HG03097 (cell line): Measurements from ENCODE around the gene NEURL2.

Source experiments
- ATAC-seq: cut with Tn5 transposase; IDR thresholded peaks from one replicate; pipeline ENCODE4 v1.9.1; 2021; ENCODE audit not compliant: unreplicated experiment, low FRiP score

The NEURL2 gene

GRCh38 chr20:45850238-45850637 is 40.8 kb downstream of the NEURL2 start:
- no peak for ATAC-seq

GRCh38 chr20:45848969-45849582 is 41.9 kb downstream of the NEURL2 start:
- ATAC-seq = no peak

- ATAC-seq = no peak
Measured at GRCh38 chr20:45848421-45848820, 42.6 kb downstream of the NEURL2 start.

GRCh38 chr20:45845452-45845851 is 45.6 kb downstream of the NEURL2 start:
- no peak for ATAC-seq

GRCh38 chr20:45843506-45843905 is 47.5 kb downstream of the NEURL2 start:
- no peak for ATAC-seq

- no peak for ATAC-seq
Measured at GRCh38 chr20:45842169-45842812, 48.7 kb downstream of the NEURL2 start.

- ATAC-seq = no peak
Measured at GRCh38 chr20:45841407-45842129, 49.4 kb downstream of the NEURL2 start.

GRCh38 chr20:45840700-45841198 is 50.3 kb downstream of the NEURL2 start:
- no peak for ATAC-seq
